IMR-90 (cell line): ENCODE data around the gene PIP4K2A. TPM values are rescaled to one million over a fixed set of nuclear protein-coding genes. Genes with fewer than 3 reads are reported as not detected.

Source experiments
- ATAC-seq: fragments of 200-7000 bp; cut with Tn5 transposase; 2 replicates; pipeline ENCODE4 v1.9.1; 2020; ENCODE audit warnings: low read depth, mild to moderate bottlenecking, moderate library complexity
- BruUV-seq: library from RNA; stranded (reverse); fragments of 400-500 nt; replicated peaks from 2 replicates; lab custom pipeline; 2021; lab: Mats Ljungman, UMichigan
- CTCF ChIA-PET: fragments of 300-600 bp; formaldehyde crosslinking; extraction: SDS; loops from one replicate; lab custom pipeline; 2021; ENCODE audit warnings: antibody characterized with exemption; lab: Yijun Ruan, JAX
- POLR2A ChIA-PET: fragments of 300-600 bp; sonication (Branson Sonifier 250); formaldehyde crosslinking; loops from one replicate; lab custom pipeline; 2022; ENCODE audit warnings: antibody characterized with exemption; ENCODE audit not compliant: unreplicated experiment; lab: Charles Lee
- DNase-seq: peaks from one replicate; pipeline ENCODE4 v3.0.0; 2013
- H2AFZ ChIP-seq: replicated peaks from 2 replicates; pipeline ENCODE3; 2013; ENCODE audit warnings: low read length, mild to moderate bottlenecking; ENCODE audit not compliant: poor library complexity
- H2AK5ac ChIP-seq: 2 replicates; pipeline ENCODE4 v1.6.1; 2013; ENCODE audit warnings: low read depth, low read length, inconsistent platforms
- H2AK9ac ChIP-seq: replicated peaks from 2 replicates; pipeline ENCODE3; 2013; ENCODE audit warnings: mild to moderate bottlenecking, low read depth, low read length, moderate library complexity; ENCODE audit not compliant: poor library complexity
- H2BK120ac ChIP-seq: 2 replicates; pipeline ENCODE4 v1.6.1; 2013; ENCODE audit warnings: low read depth, low read length, inconsistent platforms
- H2BK15ac ChIP-seq: 3 replicates; pipeline ENCODE4 v1.6.1; 2013; ENCODE audit warnings: low read depth, low read length, inconsistent platforms
- H2BK20ac ChIP-seq: 2 replicates; pipeline ENCODE4 v1.6.1; 2013; ENCODE audit warnings: low read depth, mild to moderate bottlenecking, inconsistent platforms, low read length, moderate library complexity
- H2BK5ac ChIP-seq: 2 replicates; pipeline ENCODE4 v1.6.1; 2013; ENCODE audit warnings: mild to moderate bottlenecking, low read depth, low read length, inconsistent platforms; ENCODE audit not compliant: poor library complexity, severe bottlenecking
- H3K14ac ChIP-seq: replicated peaks from 2 replicates; pipeline ENCODE4 v1.6.1; 2013; ENCODE audit warnings: low read depth, low read length, inconsistent platforms
- H3K18ac ChIP-seq: 2 replicates; pipeline ENCODE4 v1.6.1; 2013; ENCODE audit warnings: low read depth, low read length, control low read depth
- H3K23ac ChIP-seq: 2 replicates; pipeline ENCODE4 v1.6.1; 2013; ENCODE audit warnings: low read depth, low read length, inconsistent platforms
- H3K27ac ChIP-seq: 2 replicates; pipeline ENCODE4 v1.5.1; 2013; ENCODE audit warnings: mild to moderate bottlenecking, control low read depth, low read length; ENCODE audit not compliant: insufficient read depth
- H3K27me3 ChIP-seq: 2 replicates; pipeline ENCODE4 v1.6.1; 2013; ENCODE audit warnings: low read length; ENCODE audit not compliant: control insufficient read depth, insufficient read depth
- H3K36me3 ChIP-seq: 2 replicates; pipeline ENCODE4 v1.6.1; 2013; ENCODE audit warnings: low read length, mixed read lengths; ENCODE audit not compliant: control insufficient read depth, insufficient read depth
- H3K4ac ChIP-seq: 2 replicates; pipeline ENCODE4 v1.6.1; 2013; ENCODE audit warnings: low read depth, low read length, inconsistent platforms
- H3K4me1 ChIP-seq: 2 replicates; pipeline ENCODE4 v1.6.1; 2013; ENCODE audit warnings: low read length, mixed read lengths; ENCODE audit not compliant: control insufficient read depth, insufficient read depth
- H3K4me2 ChIP-seq: 2 replicates; pipeline ENCODE4 v1.6.1; 2013; ENCODE audit warnings: low read depth, mild to moderate bottlenecking, control low read depth, low read length, moderate library complexity
- H3K4me3 ChIP-seq: 2 replicates; pipeline ENCODE4 v1.5.1; 2013; ENCODE audit warnings: low read depth, mild to moderate bottlenecking, control low read depth, low read length, moderate library complexity; ENCODE audit not compliant: insufficient read depth
- H3K56ac ChIP-seq: 2 replicates; pipeline ENCODE4 v1.6.1; 2013; ENCODE audit warnings: low read length, inconsistent platforms; ENCODE audit not compliant: insufficient read depth; ENCODE audit errors: extremely low read depth
- H3K79me1 ChIP-seq, 2 experiments: 2 replicates each; pipeline ENCODE4 v1.6.1; 2013; ENCODE audit warnings: low read length in 2 of 2, inconsistent platforms in 1 of 2, low read depth in 1 of 2
- H3K9ac ChIP-seq: 2 replicates; pipeline ENCODE4 v1.6.1; 2013; ENCODE audit warnings: low read depth, low read length, control low read depth
- H3K9me1 ChIP-seq: 2 replicates; pipeline ENCODE4 v1.6.1; 2013; ENCODE audit warnings: low read length, inconsistent platforms; ENCODE audit not compliant: insufficient read depth
- H3K9me3 ChIP-seq: 2 replicates; pipeline ENCODE4 v1.6.1; 2013; ENCODE audit warnings: low read length; ENCODE audit not compliant: control insufficient read depth, insufficient read depth
- H4K20me1 ChIP-seq: 2 replicates; pipeline ENCODE4 v1.6.1; 2013; ENCODE audit warnings: low read length, inconsistent platforms; ENCODE audit not compliant: insufficient read depth
- H4K5ac ChIP-seq: 2 replicates; pipeline ENCODE4 v1.6.1; 2013; ENCODE audit warnings: mild to moderate bottlenecking, low read depth, low read length, control low read depth
- H4K8ac ChIP-seq, 2 experiments: 2 replicates each; pipeline ENCODE4 v1.6.1; 2013; ENCODE audit warnings: low read depth in 2 of 2, low read length in 2 of 2, control low read depth in 1 of 2, inconsistent platforms in 1 of 2
- H4K91ac ChIP-seq: 2 replicates; pipeline ENCODE4 v1.6.1; 2013; ENCODE audit warnings: low read depth, low read length, inconsistent platforms; ENCODE audit not compliant: insufficient read depth
- BHLHE40 ChIP-seq: fragments of 150-350 bp; IDR thresholded peaks from 2 replicates; pipeline ENCODE4 v1.6.1; 2016; ENCODE audit warnings: mild to moderate bottlenecking, low read depth, low read length
- MXI1 ChIP-seq: IDR thresholded peaks from 2 replicates; pipeline ENCODE4 v1.6.1; 2012; ENCODE audit warnings: low read depth, mild to moderate bottlenecking, low read length, moderate library complexity, borderline replicate concordance
- POLR2A ChIP-seq: IDR thresholded peaks from 2 replicates; pipeline ENCODE4 v1.6.1; 2012; ENCODE audit warnings: mild to moderate bottlenecking, low read depth, low read length
- RAD21 ChIP-seq: IDR thresholded peaks from 2 replicates; pipeline ENCODE4 v1.6.1; 2012; ENCODE audit warnings: low read length, improper control_type of control experiment
- WGBS, 2 experiments: methylation state at CpG; one replicate each; pipeline versions ENCODE4 v1.1.5 to v1.1.7; 2013; ENCODE audit warnings: missing lambda C conversion rate in 2 of 2; ENCODE audit not compliant: insufficient read length in 1 of 2; ENCODE audit errors: extremely low coverage in 2 of 2; 5-methylcytosine and 5-hydroxymethylcytosine counted together
- dilution Hi-C: fragments of 300-500 bp; cut with HindIII; formaldehyde crosslinking; loops from one replicate; pipeline ENCODE4 v1.14.3; 2018; ENCODE audit warnings: low sequenced_read_pairs; ENCODE audit not compliant: unreplicated experiment
- in situ Hi-C: fragments of 300-500 bp; cut with MboI; formaldehyde crosslinking; loops from 3 replicates; pipeline ENCODE4 v1.14.3; 2019; ENCODE audit warnings: low sequenced_read_pairs, inconsistent platforms, mixed read lengths
- intact Hi-C: fragments of 100-400 bp; cut with micrococcal nuclease; formaldehyde crosslinking; loops from 2 replicates; pipeline ENCODE4 v1.10.0; 2022
- polyA plus RNA-seq, 3 experiments: library from polyadenylated mRNA; depleted of rRNA; stranded (reverse); fragments of >200 nt; gene quantifications; 2 replicates each; pipeline ENCODE4 v1.2.3, GENCODE V29; 2012; ENCODE audit warnings: low replicate concordance in 1 of 3
- total RNA-seq: library from RNA; depleted of rRNA; stranded (reverse); fragments of >200 nt; gene quantifications from 2 replicates; pipeline ENCODE4 v1.2.3, GENCODE V29; 2012
- TF ChIP-seq, protein P1 (sequence below): conservative IDR thresholded peaks from 2 replicates; pipeline ENCODE4 v1.5.1; 2012; ENCODE audit warnings: mild to moderate bottlenecking, low read depth, low read length, improper control_type of control experiment
- TF ChIP-seq, protein P2 (sequence below): fragments of 150-350 bp; IDR thresholded peaks from 2 replicates; pipeline ENCODE4 v1.6.1; 2016; ENCODE audit warnings: low read depth, mild to moderate bottlenecking, low read length, moderate library complexity, borderline replicate concordance

The PIP4K2A gene
- total and polyA plus RNA-seq, 2 of the 4 experiments (the other 2 are of a cell fraction), result 9.8 to 18.1 TPM

DNA sequence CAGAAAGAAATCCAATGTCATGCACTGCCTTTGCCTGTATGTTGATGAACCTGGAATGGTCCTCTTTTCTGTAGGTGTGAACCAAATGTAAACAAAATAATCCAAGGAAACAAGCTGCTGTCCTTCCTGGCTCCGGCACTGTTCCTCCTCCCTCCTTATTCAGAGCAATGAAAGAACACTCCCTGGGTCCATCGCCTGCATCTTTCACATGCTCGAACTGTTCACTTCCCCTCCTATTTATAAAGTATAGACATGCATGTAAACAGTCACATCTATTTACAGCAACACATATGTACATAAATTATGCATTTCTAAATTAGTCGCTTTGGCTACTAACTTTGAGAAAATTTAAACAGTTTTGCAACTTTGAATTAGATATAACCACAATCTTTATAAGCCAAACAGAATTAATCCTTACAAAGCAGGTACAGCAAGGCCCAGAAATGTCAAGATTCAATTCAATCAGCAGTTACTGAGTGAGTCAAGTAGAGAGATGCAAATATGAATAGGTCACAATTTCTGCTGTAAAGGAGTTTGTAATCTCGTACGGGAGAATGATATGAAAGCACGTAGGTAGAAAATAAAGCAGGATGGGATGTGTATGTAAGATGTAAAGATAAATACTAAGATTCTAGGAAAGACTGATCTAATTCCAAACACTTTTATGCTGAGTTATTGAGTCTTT, 162.6 kb downstream of the PIP4K2A start:
- Histone ChIP-seq H3K27me3 (no peaks in the 10 kb centered on the region), H3K14ac (no peak overlapping the region), H3K4me1 (peaks cover 3% of the 10 kb centered on the region; the same call in 1 of the 2 replicates), H2AFZ (no peak overlapping the region), H3K56ac (no peak overlapping the region), H3K4me3 (no peak overlapping the region), H2BK15ac (no peak overlapping the region), H2AK5ac (no peak overlapping the region), H3K23ac (no peak overlapping the region), H2BK120ac (no peak overlapping the region), H3K36me3 (peaks cover 16% of the 10 kb centered on the region), H4K5ac (no peak overlapping the region), H3K9ac (no peak overlapping the region), H3K18ac (no peak overlapping the region), H3K79me1 (0 out of 4 replicates have a peak, but pooled peaks cover 0 to 6% of the 10 kb centered on the region in 2 experiments), H2BK20ac (no peak overlapping the region), H2AK9ac (no peak overlapping the region), H3K9me3 (no peaks in the 10 kb centered on the region), H4K20me1 (no peaks in the 10 kb centered on the region), H2BK5ac (no peak overlapping the region), H3K4ac (no peak overlapping the region), H3K27ac (no peak overlapping the region), H4K8ac (no peak overlapping the region), H3K4me2 (no peak overlapping the region), H3K9me1 (peaks cover 7% of the 10 kb centered on the region; the same call in 1 of the 2 replicates), H4K91ac (no peak overlapping the region)
- no TSS peak for BruUV-seq
- ChIA-PET POLR2A (no interaction called here), CTCF (interaction anchor here (0.5 kb wide), 1 partner anchor 236 kb away, joined by 4 read pairs; the partner anchor contains the start of gene COMMD3)
- no peak for ATAC-seq
- intact Hi-C loops, result loop anchor here (5.0 to 10.0 kb wide), 4 partner anchors 115 to 547 kb away; partner anchors contain the start of genes BMI1, DNAJC1 and PIP4K2A
- in situ Hi-C loops, result loop anchor here (25.0 kb wide), 1 partner anchor 540 kb away; the partner anchor contains the start of gene DNAJC1
- WGBS, 2 experiments, result no CpG with 5 or more reads among the region's 7 CpGs
- TF ChIP-seq BHLHE40, result no peak
- no peak for TF ChIP-seq POLR2A
- no peak for TF ChIP-seq MXI1
- TF ChIP-seq, protein P1, sequence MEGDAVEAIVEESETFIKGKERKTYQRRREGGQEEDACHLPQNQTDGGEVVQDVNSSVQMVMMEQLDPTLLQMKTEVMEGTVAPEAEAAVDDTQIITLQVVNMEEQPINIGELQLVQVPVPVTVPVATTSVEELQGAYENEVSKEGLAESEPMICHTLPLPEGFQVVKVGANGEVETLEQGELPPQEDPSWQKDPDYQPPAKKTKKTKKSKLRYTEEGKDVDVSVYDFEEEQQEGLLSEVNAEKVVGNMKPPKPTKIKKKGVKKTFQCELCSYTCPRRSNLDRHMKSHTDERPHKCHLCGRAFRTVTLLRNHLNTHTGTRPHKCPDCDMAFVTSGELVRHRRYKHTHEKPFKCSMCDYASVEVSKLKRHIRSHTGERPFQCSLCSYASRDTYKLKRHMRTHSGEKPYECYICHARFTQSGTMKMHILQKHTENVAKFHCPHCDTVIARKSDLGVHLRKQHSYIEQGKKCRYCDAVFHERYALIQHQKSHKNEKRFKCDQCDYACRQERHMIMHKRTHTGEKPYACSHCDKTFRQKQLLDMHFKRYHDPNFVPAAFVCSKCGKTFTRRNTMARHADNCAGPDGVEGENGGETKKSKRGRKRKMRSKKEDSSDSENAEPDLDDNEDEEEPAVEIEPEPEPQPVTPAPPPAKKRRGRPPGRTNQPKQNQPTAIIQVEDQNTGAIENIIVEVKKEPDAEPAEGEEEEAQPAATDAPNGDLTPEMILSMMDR, result no peak
- TF ChIP-seq RAD21, result no peak
- TF ChIP-seq, protein P2, sequence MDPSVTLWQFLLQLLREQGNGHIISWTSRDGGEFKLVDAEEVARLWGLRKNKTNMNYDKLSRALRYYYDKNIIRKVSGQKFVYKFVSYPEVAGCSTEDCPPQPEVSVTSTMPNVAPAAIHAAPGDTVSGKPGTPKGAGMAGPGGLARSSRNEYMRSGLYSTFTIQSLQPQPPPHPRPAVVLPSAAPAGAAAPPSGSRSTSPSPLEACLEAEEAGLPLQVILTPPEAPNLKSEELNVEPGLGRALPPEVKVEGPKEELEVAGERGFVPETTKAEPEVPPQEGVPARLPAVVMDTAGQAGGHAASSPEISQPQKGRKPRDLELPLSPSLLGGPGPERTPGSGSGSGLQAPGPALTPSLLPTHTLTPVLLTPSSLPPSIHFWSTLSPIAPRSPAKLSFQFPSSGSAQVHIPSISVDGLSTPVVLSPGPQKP, result no peak
- dilution Hi-C loops, result no loop called here
- no peak for DNase-seq
